ENCODE measurements around the gene YWHAG. TPM values are rescaled to one million over a fixed set of nuclear protein-coding genes. Genes with fewer than 3 reads are reported as not detected.
A peak's percentile ranks its signal among the peaks of the same experiment; 100 is the strongest.

The YWHAG gene
- total and polyA plus RNA-seq, 9 of the 15 experiments (the other 6 are each of a cell fraction or from before 2014, with no cell fraction given): 30.4 to 246 (median 94.5) TPM

DNA sequence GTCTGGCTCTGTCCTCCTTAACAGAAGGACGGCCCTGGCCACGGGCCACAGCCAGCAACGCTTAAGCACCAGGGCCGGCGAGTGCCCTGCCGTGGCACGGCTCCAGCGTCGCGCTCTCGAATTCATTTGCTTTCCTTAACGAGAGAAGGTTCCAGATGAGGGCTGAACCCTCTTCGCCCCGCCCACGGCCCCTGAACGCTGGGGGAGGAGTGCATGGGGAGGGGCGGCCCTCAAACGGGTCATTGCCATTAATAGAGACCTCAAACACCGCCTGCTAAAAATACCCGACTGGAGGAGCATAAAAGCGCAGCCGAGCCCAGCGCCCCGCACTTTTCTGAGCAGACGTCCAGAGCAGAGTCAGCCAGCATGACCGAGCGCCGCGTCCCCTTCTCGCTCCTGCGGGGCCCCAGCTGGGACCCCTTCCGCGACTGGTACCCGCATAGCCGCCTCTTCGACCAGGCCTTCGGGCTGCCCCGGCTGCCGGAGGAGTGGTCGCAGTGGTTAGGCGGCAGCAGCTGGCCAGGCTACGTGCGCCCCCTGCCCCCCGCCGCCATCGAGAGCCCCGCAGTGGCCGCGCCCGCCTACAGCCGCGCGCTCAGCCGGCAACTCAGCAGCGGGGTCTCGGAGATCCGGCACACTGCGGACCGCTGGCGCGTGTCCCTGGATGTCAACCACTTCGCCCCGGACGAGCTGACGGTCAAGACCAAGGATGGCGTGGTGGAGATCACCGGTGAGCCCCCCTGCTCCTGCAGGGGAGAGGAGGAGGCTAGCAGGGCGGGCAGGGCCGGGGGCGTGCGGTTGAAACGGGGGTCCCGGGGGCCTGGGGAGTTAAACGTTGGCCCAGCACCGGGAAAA, 56.2 kb downstream of the YWHAG start, which contains the start of gene HSPB1 (continued):
- TF ChIP-seq ZNF318 (IDR thresholded peaks at IDR 0.05; ENCODE audit: borderline replicate concordance in 1 of 2, low read depth in 1 of 2) (no peak), NFIC (IDR thresholded peaks at IDR 0.05) (peak; percentile 86), ARHGAP35 (IDR thresholded peaks at IDR 0.05; ENCODE audit: partially characterized antibody) (no peak), POU5F1 (IDR thresholded peaks at IDR 0.05; ENCODE audit: borderline replicate concordance, low read depth, low read length, partially characterized antibody) (no peak), ZFX (CRISPR knock-in tag; IDR thresholded peaks at IDR 0.05) (peak; percentile 76), BMI1 (IDR thresholded peaks at IDR 0.05; ENCODE audit: low read length) (no peak), ZNF695 (CRISPR knock-in tag; IDR thresholded peaks at IDR 0.05) (no peak), CTCFL (IDR thresholded peaks at IDR 0.05; ENCODE audit: borderline replicate concordance, insufficient read depth, low read depth, low read length, poor library complexity, severe bottlenecking) (no peak), MNT (conservative IDR thresholded peaks at IDR 0.05) (peak in 1 of 2 experiments; percentile 67; a peak in 2 of 4 replicates)
- TF ChIP-seq, protein P1, sequence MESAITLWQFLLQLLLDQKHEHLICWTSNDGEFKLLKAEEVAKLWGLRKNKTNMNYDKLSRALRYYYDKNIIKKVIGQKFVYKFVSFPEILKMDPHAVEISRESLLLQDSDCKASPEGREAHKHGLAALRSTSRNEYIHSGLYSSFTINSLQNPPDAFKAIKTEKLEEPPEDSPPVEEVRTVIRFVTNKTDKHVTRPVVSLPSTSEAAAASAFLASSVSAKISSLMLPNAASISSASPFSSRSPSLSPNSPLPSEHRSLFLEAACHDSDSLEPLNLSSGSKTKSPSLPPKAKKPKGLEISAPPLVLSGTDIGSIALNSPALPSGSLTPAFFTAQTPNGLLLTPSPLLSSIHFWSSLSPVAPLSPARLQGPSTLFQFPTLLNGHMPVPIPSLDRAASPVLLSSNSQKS (CRISPR knock-in tag; IDR thresholded peaks at IDR 0.05): no peak
